GM19452 (cell line): ENCODE data around the gene CDKN3.
"Not testable (repeated sequence)": the region's sequence is repeated elsewhere in the genome, so short reads cannot be mapped to it uniquely, and the experiment has no call there.

ENCODE experiments used
- ATAC-seq: cut with Tn5 transposase; IDR thresholded peaks from one replicate; pipeline ENCODE4 v1.9.1; 2021; ENCODE audit not compliant: unreplicated experiment

Gene CDKN3

GRCh38 chr14:54369343-54369742 lies 27.5 kb upstream of the CDKN3 start:
- no peak for ATAC-seq

- ATAC-seq: no peak
Measured at GRCh38 chr14:54370323-54371198, 26.2 kb upstream of the CDKN3 start.

GRCh38 chr14:54374117-54374884 lies 22.5 kb upstream of the CDKN3 start:
- no peak for ATAC-seq

- ATAC-seq: no peak
Measured at GRCh38 chr14:54377501-54377900, 19.3 kb upstream of the CDKN3 start.

- ATAC-seq: not testable (repeated sequence)
Measured at GRCh38 chr14:54378893-54379292, 17.9 kb upstream of the CDKN3 start.

- ATAC-seq: not testable (repeated sequence)
Measured at GRCh38 chr14:54380558-54380957, 16.2 kb upstream of the CDKN3 start.

GRCh38 chr14:54381821-54382220 lies 15.0 kb upstream of the CDKN3 start:
- no peak for ATAC-seq

- no peak for ATAC-seq
Measured at GRCh38 chr14:54383835-54384234, 13.0 kb upstream of the CDKN3 start.

GRCh38 chr14:54385556-54385955 lies 11.3 kb upstream of the CDKN3 start:
- ATAC-seq: no peak

- ATAC-seq: no peak
Measured at GRCh38 chr14:54387328-54387727, 9.5 kb upstream of the CDKN3 start.

- ATAC-seq: no peak
Measured at GRCh38 chr14:54392131-54392859, 4.5 kb upstream of the CDKN3 start.

- ATAC-seq: not testable (repeated sequence)
Measured at GRCh38 chr14:54392986-54393884, 3.6 kb upstream of the CDKN3 start.

GRCh38 chr14:54394596-54394995 lies 2.2 kb upstream of the CDKN3 start:
- ATAC-seq: no peak

GRCh38 chr14:54395284-54395683 lies 1.5 kb upstream of the CDKN3 start:
- no peak for ATAC-seq

GRCh38 chr14:54395716-54396115 lies 1.1 kb upstream of the CDKN3 start:
- ATAC-seq: no peak

GRCh38 chr14:54396183-54396492 lies 669 bp upstream of the CDKN3 start:
- no peak for ATAC-seq

- no peak for ATAC-seq
Measured at GRCh38 chr14:54399560-54399959, 2.8 kb downstream of the CDKN3 start.

GRCh38 chr14:54403401-54404005 lies 6.7 kb downstream of the CDKN3 start:
- ATAC-seq: not testable (repeated sequence)

GRCh38 chr14:54410215-54410614 lies 13.4 kb downstream of the CDKN3 start:
- ATAC-seq: no peak

GRCh38 chr14:54411371-54411770 lies 14.6 kb downstream of the CDKN3 start:
- ATAC-seq: no peak
